Measurements from ENCODE around the gene MRFAP1. TPM values are rescaled to one million over a fixed set of nuclear protein-coding genes. Genes with fewer than 3 reads are reported as not detected.

MRFAP1 gene
- polyA plus RNA-seq, 1 donor: 420 TPM

DNA sequence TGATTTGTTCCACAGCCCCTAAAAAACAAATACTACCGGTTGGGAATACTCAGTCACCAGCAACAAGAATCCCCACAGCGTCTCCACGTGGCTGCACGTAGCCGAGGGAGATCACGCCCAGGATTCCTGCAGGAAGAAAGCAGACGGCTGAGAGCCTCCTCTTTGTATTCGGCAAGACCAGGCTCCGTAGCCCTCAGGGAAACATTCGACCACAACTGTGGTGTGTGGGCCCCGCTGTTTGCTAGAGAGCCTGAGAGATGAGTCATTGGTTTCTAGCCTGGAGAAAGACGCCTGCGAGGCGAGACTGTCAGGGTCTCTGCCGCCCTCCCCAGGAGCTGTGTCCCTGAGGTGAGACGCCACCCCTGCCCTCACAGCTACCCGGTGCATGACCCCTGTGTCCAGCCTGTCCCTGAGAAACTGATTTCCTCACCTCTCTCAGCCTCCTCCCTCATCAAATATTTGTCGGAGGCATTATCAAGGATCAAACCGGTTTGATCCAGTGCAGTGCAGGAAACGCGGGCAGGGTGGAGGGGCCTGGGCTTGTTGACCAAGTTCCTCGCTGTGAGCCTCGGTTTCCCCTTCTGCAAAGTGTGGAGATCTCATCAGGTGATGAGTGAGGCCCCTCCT, 48.5 kb downstream of the MRFAP1 start:
- DNase-seq: no peak

DNA sequence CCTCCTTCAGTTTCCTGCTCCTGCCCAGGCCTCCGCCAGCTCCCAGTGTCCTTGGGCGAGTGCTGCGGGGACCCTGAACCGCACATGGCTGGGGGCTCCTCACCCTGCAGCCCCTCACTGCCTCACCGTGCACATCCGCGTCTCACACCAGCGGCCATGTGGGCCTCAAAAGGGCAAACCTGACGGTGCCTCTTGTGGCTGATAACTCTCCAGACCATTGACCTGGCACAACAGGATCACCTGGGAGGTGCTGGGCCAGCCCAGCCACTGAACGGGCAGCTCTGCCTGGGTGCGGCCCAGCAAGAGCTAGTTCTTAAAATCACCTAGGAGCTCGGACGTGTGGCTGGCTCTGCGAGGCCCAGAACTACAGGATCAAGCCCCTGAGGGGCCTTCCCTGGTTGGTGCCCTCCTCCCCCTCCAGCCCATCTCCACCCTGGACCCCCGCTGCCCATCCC, 49.0 kb downstream of the MRFAP1 start:
- no peak for DNase-seq

Other genes with a start within 250 kb of the MRFAP1 start
- 0.40 TPM for gene PPP2R2C, start 168.1 kb upstream of the MRFAP1 start, polyA plus RNA-seq (ENCODE audit: insufficient read length)
- 16.4 TPM for gene MAN2B2, start 65.5 kb upstream of the MRFAP1 start, polyA plus RNA-seq (ENCODE audit: insufficient read length)
- 9.0 TPM for gene S100P, start 53.2 kb downstream of the MRFAP1 start, polyA plus RNA-seq (ENCODE audit: insufficient read length)
- gene MRFAP1L1, start 69.2 kb downstream of the MRFAP1 start, polyA plus RNA-seq (ENCODE audit: insufficient read length): 124 TPM
- gene BLOC1S4, start 75.5 kb downstream of the MRFAP1 start, polyA plus RNA-seq (ENCODE audit: insufficient read length): 11.5 TPM
- gene KIAA0232, start 142.0 kb downstream of the MRFAP1 start, polyA plus RNA-seq (ENCODE audit: insufficient read length): 48.0 TPM